NCI-H1417 treated with DMSO at 0.1 percent for 48 hours (cell line): Measurements from ENCODE around the gene GRID1.

Experiments used
- DNase-seq: peaks from one replicate; lab custom pipeline; 2025; lab: John Stamatoyannopoulos, UW

Gene GRID1

DNA sequence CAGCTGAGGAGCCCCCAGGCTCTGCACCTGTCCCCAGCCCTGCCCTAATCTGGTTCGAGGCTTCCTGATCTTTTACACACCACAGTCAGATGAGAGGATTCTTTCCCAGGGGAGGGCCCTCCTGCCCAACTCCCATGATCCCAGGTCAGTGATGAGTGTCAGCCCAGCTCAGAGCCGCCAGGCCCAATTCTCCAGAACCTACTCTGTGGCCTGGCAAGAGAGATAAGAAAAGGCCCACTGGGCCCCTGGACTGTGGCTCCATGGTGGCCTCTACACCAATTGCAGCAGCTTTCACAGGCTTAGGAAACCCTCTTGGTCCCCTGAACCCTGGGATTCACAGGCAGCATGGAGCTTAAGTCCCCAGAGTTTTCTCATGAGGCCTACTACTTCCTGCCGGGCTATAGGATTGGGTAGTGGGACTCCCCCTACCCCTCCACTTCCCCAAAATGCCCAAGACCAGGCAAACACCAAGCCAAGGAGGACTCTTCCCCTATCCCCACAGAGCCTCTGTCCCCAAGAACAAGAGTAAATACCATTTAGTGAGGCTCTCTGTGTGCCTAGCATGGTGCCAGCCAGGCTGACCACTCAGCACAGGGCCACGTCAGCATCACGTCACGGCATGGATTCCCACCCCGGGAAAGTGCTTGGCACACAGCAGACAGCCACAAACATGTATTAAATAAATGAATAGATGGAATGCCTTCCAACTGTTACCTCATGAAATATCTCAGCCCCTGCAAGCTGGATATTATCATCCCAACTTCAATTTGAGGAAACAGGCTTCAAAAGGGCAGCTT lies 100.0 kb downstream of the GRID1 start:
- DNase-seq: no peak

DNA sequence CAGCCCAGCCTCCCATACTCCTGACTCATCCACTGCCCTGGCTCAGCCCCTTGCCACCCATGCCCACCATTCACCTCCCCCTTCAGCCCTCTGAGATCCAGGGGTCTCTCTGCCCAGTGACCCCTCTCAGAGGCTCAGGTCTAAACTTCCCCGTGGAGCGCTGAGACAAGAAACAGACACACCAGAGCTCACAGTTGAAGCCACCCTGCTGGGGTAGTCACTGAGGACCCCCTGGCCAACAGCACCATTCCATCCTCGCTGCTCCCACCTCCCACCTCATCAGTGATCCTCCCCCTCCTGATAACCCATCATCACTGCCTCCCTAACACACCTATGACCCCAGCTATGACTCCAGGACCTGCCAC lies 100.7 kb downstream of the GRID1 start:
- DNase-seq: no peak

DNA sequence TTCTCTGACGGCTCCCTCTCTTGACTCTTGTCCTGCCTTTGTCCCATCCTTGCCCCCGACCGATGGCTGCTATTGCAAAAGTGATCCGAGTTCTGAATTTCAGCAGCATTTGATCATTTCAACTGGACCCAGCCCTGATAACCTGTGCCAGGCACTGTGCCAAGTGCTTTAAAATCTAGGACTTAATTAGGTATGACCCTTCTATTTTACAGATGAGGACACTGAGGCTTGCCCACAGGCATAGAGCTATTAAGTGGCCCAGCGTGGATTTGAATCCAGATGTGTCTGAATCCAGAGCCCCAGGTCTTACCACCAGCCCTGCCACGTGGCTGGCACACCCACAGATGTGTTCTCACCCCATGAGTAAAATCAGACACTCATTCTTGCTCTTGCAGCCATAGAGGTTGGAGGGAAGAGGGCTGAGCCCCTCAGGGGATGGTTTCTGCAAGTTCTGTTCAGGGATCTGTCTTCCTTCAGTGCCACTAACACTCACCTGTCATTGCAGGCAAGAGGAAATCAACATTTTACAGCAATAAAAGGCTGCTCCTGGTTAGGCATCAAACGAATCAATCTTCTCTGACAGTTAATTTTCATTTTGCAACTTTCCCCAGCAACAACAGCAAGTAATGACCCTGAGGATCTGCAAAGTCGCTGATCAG lies 101.2 kb downstream of the GRID1 start:
- no peak for DNase-seq

DNA sequence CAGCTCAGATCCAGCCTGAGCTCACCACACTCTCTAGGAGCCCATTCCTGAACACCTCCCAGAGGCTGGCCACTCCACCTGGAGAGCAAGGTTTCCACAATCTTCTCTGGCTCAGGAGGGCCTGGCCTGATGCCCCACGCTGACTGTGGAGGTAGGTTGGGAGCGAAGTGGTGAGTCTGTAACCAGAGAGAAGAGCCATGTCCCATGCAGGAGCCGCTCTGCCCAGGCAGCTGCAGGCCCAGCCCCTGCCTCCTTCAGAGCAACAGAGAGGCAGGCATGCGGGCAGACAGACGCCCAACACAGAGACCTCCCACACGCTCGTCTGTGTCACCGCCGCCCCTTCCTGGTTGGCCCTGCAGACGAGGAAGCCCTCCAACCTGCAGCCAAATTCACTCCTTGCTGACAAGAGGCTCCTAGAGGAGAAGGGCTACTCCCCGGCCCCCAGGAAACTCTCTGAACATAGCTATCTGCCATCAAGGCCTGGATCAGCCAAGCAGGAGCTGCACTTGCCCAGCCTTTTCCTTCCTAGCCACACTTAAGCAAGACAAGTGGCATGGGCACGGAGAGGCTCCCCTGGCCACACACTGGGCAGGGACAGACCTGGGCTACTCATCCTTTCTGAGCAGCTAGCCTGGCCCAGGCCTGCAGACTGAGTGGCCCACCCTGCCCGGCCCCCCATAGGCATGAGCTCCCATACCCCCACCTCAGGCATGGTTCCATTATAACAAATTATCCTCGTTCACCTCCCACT lies 101.9 kb downstream of the GRID1 start:
- no peak for DNase-seq

DNA sequence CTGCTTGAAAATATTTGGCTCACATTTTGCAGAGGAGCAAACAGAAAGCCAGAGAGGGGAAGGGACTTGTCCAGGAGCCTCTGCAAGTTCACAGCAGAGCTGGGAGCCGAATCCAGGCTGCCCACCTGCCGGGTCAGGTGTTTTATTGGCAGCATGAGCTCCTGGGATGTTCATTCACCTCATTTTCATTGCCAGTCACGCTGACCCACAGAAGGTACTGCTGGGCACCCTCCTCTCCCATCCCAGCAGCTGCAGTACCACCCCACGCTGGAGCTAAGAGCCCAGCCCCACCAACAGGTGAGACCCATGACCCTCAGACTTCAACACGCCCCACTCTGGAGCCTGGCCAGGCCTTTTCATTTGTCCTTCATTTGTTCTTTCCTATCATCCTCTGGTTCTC lies 102.7 kb downstream of the GRID1 start:
- DNase-seq: no peak

DNA sequence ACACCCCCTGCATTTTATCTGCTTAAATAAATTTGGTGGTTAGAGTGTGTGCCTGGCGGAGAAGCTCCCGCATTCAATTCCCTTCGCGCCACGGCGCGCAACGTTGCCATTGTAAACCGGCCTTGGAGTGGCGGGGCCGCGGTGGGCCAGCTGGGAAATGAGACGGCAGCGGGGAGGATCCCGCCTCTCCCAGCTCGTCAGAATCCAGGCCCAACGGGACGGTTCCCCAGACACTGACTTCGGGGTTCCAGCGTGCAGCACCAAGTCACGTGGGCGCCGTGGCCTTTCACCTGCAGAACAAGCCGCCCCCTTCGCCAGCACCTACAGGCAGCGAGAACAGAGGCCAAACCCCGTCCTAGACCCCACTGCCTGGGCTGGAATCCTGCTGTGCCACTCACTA lies 103.4 kb downstream of the GRID1 start:
- no peak for DNase-seq

DNA sequence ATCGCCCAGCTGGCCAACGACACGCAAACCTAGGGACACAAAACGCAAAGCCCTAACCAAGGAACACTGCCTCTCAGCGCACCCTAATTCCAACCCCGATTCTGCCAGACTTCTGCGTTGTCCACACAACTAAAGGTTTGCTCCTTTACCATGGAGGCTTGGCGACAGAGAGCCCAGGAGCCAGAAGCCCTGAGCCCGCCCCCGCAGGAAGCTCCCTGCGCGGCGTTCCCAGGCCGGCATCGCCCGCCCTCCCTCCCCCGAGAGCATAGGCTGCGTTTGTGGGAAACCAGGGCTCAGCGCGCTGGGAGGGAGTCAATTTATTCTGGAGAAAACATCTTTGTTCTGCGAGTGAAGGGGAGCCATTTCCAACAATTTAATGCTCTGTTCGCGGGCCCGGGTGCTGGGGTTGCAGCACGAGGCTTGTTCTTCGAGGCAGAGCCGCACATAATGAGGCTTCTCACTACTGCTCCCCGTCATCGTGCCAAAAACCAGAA lies 103.9 kb downstream of the GRID1 start:
- DNase-seq: no peak

DNA sequence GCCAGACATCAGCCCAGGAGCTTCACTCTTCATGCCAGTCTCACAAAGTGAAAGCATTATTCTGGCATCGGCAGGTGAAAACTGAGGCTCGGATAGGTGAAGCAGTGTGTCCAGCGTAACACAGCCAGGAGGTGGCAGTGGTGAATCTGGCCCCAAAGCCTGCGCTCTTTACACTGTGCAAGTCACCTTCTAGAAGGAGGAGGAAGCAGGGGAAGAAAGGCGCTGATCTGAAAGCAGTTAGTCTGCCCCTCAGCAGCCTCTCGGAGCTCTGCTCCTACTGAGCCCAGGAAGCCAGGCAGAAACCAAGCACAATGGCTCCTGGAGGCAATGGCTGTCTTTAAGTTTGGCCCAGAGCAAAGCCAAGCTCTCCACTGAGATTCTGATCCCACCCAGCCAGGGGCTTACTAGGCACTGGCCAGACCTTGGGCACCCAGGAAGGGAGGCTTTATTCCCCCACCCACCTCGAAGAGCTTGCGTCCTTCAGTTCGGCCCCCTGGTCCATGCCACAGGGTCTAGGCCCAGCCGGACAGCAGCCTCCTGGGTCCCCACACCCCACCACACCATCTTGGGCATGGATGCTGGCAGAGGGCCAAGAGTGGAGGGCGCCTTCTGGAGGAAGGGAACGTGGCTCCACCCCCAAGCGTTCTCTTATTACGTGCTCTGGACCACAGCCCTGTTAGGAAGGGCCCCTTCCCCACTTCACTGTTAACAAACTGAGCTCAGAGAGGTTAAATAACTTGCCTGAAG lies 104.5 kb downstream of the GRID1 start:
- no peak for DNase-seq

DNA sequence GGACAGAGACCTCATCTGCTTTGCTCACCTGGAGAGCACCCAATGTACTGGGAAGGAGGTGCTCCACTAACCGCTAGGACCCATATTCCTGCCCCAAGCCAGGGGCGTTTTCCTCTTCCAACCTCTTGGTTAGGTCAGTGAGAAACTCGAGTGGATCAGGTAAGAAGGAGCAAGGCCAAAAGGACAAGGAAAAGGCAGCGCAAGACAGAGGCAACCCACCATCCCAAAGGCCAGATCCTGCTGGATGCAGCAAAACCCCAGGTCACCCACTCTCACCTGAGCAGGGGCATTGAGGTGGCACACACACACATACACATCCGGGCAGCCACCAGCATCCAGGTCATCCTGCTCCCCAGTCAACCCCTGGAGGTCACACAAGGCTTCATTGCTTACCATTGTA lies 105.1 kb downstream of the GRID1 start:
- no peak for DNase-seq

DNA sequence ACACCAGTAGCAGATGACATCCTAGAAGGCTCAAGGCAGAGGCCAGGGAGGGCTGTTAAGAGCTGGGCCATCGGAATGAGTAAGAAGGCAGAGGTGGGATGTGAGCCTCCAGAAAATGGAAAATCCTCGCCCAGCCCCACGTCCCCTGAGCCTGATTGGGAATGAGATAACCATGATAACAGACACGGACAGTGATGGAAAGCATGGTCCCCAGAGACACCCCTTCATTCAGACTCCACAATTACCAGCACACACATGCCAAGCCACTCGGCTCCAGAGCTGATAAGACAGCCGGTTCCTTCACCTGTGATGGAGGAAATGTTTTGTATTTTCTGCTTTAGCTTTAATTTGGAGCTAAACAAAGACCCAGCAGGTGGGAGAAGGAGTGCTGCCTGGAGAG lies 106.0 kb downstream of the GRID1 start:
- DNase-seq: no peak

DNA sequence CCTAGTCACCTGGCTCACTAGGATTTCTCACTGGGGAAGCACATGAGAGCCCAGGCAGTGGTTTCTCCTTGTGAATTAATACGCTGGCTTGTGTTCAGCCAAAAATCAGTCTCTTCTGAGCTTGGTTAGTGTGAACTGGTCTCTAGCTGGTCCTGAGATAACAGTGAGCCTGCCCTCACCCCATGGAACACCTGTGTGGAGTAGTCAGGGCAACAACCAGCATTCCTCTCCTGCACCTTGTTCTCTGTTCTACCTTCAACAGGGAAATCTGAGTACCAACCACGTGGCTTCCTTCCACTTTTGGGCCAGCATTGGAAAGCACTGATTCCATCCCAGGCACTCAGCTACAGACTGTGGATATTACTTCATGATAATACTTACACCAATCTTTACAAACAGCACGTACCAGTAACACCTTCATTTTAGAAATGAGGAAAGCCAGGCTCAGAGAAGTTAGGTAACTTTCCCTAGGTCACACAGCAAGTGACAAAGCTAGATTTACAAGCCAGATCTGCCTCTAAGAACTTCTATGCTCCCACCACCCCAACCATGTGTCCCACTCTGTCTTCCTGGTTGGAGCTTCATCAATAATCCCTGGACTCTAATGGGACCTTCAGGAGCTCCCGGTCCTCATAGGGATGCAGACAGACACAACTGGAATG lies 106.6 kb downstream of the GRID1 start:
- no peak for DNase-seq

DNA sequence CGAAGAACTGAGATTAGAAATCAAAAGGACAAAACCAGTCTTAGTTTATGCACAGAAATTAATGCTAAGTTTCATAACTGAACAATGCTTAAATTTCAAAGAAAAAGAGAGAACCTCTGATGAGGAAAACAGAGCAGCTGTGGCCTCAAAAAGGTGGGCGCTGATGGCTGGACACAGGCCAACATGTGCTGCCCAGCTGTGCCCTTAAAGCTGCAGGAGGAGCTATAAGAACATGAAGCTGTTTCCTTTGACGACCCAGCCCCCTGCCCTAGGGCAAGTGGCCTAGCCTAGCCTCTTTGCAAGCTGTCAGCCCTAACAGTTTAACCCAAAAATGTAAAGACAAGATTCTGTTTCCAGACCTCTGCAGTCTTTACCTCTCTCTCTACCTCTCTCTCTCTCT lies 107.7 kb downstream of the GRID1 start:
- DNase-seq: no peak

DNA sequence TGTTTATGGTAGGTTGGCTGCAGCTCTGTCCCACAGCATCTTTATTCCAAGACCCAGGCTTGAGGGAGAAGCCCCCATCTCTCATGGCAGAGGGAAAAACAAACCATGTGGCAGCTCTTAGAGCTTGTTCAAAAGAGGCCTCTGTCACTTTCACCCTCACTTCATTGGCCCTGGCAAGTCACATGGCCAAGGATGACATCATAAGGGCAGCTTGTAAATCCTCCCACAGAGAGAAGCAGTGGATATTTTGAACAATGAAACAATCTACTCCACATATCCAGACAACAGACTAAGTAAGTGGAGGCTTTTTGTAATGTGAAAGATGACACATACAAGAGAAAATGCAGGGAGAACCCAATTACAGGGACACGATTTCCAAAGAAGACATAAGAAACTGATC lies 108.1 kb downstream of the GRID1 start:
- no peak for DNase-seq

DNA sequence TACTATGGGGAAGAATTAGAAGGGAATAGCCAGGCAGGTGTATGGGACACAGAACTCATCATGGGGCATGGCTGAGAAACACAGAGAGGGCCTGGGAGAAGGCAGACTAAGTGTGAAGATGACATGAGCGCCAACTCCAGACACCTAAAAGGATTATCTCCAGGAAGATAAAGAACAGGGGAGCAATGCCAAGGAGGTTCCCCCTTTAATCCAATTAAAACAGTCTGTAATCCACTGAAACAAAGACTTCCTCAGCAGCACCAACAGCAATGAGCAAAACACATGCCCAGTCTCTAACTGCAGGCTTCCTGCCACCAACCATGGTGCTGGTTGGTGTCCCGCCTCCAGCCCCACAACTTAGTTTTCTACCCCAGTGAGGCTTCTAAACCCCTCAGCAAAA lies 108.9 kb downstream of the GRID1 start:
- no peak for DNase-seq

DNA sequence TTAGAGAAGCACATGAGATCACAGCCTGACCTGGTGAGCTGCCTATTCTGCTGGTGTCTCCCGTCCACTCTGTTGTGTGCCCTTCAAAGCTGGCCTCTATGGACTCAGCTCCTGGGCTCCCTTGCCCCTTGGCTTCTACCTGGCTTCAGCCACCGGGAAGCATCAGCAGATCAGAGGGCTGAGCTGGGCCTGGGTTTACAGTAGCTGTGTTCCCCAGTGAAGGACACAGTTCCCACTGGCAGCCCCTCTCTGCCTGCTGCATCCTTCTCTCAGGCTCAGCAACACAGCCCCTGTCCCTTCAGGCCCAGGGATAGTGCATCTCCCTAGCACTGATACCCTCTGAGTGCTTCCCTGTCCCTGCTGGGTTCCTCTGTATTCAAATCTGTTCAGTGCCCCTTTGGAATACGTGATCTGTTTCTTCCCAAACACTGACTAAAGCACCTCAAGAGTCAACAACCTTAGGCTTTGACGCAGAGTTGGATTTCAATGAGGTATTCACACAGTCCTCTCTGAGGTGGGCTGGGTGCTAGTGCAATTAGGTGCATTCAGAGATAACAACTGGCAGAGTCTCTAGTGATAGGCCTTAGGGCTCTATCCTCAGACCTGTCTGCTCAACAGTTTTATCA lies 109.8 kb downstream of the GRID1 start:
- DNase-seq: no peak

DNA sequence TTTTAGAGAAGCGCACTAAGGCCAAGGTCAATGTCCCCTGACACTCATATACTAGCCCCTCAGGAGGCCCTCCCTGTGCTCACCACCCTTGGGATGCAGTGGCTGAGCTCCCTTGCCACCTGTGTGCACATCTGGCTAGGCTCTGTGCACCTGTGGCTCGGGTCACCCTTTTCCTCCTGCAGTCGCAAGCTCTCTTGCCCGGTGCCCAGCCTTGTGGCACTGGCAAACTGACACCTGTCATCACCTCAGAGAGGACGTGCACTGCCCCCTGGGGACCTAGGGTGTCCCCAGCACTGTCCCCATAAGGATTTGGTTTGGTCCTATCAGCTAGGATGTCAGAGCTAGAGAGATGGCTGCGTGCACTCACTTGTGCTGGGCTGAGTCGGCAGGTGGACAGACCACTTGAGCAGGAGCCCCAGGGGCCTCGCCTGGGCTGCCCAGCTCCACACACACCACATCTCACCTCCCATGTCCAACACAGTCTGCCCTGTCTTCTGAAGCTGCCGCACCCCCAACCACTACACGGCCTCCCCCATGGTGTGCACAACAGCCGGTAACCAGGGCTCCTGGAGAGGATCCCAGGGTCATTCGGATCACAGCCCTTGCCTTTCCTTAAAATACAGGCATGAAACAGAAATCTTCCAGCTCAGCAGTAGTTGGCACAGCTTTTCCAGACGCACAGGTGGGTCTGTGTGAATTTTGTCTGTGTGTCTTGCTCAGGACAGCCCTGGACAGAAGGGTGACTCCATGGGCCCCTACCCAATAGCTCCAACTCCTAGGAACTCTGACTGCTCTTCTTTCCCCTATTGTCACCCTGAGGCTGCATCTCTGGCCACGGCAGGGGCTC lies 111.0 kb downstream of the GRID1 start:
- DNase-seq: no peak

DNA sequence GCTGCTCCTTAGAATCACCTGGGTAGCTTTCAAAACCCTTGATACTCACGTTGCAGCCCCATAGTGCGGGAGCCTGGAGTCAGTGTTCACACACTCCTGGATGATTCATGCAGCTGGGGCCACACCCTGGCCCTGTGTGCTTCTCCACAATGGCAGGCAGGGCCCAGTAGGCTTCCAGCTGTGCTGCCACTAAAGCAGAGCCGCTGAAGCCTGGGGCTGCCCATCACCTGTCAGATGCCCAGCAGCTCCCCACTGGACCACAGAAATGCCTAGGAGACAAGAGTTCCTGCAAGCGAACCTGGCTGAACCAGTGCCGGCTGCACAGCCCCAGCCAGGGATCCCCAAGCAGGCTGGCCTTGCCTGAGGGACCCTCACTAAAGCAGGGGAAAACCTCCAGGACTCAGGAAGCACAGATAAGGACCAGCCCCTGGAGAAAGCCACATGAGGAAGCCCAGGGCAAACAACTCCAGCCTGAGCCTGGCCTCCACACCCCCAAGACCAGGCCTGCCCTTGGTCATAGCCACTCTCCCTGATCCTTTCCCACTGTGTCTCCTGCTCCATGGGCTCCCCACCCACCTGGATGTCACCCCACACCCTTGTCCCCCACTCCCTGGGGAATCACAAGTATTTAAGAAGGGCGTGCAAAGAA lies 111.9 kb downstream of the GRID1 start:
- no peak for DNase-seq

DNA sequence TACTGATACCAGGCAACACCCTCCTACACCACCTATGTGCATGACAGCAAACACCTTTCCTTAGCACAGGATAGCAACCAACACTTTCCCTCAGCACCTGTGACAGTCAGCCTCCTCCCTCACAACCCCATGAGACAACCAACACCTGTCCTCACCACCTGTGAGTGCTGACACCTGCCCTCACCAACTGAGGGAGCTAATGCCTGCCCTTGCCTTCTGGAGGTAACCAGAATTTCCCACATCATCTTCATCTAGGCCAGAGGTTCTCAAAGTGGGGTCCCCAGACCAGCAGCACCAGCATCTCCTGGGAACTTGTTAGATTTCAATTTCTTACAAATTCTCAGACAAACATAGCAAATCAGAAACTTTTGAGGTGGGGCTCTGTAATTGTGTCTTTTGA lies 112.5 kb downstream of the GRID1 start:
- no peak for DNase-seq

DNA sequence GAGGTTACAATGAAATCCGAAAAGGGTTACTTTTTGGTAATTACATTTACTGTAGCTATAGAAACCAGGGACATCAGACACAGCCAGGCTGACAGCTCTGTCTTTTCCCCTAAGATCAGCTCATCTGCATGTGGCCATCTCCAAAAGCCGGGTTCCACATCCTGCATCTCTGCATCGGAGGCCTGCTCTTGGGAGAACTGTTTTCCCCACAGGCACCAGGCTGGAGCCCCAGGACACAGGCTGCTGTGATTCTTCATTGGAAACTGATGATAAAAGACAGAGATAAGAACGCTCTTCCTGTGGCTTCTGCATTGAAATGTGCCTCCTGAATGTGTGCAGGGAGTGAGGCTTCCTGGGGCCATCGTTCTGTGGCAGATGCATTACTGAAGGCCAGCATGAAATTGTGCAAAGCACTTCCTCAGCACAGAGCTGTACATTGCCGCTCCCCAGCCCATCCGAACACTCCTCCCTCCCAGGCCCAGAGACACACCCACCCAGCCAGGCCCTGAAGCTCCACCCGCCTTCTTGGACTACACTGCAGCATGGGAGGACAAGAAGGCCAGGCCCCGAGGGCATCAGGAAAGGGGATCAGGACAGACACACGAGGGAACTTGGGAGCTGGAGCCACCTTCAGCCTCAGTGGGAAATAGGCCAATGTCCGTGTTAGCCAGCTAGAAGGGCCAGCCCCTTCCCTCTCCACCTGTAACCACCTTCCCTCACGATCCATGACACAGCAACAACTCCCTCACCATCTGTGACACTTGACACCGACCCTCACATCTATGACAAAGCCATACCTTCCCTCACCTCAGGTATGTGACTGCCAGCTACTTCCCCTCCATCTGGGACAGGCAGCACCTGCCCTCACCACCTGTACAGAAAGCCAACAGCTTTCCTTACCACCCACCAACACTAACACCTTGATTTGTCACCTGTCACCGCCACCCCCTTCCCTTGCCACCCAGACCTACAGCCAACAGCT lies 113.2 kb downstream of the GRID1 start:
- no peak for DNase-seq
